ENCODE results near the gene CAMK4.

Gene CAMK4

DNA sequence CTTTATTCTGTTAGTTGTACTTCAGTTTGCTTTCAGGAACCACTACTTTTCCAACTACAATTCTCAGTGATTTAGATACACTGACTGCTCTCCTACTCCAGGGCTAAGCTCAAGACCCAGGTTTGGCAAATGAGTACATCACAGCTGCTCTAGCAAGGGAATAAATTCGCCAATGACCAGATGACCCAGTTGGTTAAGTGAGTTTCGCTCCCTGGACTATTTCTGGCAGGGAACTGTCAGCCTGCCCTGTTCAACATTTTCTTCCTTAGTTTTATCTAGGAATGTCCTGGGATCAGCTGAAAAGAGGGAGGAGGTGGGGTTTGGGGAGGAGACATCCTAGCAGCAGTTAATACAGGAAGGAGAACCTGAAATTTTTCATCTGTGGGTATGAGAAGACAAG, 294.6 kb downstream of the CAMK4 start:
- DNase-seq (ENCODE audit: extremely low read depth in 1 of 2, low read depth in 1 of 2): no peak

GRCh38 chr5:111520908-111521307, 296.7 kb downstream of the CAMK4 start:
- no peak for DNase-seq (ENCODE audit: extremely low read depth in 1 of 2, low read depth in 1 of 2)

- no peak for DNase-seq (ENCODE audit: extremely low read depth in 1 of 2, low read depth in 1 of 2)
Observed at GRCh38 chr5:111528056-111528455, 303.9 kb downstream of the CAMK4 start.

GRCh38 chr5:111530298-111530740, 306.1 kb downstream of the CAMK4 start:
- DNase-seq (ENCODE audit: extremely low read depth in 1 of 2, low read depth in 1 of 2): peak; percentile 57 to 85

DNA sequence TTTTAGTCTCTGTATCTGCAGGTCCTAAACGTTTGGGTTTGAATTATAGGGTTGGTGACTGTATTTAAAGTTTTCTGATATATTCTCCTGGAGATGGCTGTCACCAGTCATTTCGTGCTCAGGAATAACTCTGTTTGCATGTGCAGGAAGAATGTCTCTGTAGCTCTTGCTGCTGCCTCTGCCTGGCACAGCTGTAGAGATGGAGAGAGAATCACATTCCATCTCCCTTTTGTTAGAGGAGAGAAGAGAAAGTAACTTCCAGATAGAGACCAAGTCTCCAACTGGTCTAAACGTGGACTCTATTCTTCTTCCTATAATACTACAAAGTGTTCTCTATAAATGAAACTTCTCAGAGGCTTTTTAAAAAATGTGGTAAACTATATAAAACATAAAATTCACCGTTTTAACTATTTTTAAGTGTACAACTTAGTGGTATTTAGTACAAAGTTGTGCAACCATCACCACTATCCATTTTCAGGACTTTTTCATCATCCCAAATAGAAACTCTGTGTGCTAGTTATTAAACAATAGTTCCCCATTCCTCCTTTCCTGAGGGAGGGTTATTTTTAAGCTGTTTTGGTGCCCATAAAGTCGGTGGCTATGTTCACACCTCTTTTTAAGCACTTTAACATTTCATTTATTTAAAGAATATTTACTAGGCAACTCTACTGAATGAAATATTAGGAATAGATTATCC, 308.9 kb downstream of the CAMK4 start:
- DNase-seq (ENCODE audit: extremely low read depth in 1 of 2, low read depth in 1 of 2): no peak

DNA sequence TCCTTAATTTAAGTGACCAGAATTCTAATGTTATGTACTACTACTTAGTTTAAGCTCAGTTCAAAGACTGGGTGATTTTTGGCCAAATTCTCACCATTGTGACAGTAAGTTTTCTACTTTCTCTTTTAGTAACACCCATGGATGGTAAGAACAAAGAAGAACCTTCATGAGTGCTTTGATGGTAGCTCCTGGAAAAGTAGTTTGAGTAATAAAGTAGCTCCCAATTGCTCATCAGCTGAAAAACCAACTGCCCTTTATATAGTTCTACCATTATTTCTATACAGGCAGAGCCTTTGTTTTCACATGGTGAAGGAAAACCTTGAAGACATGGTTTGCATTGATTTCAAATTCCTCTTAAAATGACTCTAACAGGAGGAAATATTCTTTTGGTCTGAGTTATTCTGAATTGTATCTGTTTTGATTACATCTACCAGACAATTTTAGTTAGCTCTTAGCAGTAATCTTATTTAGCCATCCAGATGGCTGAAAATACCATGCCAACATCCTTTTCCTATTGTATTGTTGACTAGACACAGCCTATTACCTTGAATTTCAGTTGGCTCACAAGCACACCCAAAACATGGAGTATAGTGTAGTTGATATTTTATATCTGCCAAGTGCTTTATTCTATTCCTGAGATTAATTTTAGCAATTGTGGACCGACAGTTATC, 311.8 kb downstream of the CAMK4 start:
- no peak for DNase-seq (ENCODE audit: extremely low read depth in 1 of 2, low read depth in 1 of 2)

DNA sequence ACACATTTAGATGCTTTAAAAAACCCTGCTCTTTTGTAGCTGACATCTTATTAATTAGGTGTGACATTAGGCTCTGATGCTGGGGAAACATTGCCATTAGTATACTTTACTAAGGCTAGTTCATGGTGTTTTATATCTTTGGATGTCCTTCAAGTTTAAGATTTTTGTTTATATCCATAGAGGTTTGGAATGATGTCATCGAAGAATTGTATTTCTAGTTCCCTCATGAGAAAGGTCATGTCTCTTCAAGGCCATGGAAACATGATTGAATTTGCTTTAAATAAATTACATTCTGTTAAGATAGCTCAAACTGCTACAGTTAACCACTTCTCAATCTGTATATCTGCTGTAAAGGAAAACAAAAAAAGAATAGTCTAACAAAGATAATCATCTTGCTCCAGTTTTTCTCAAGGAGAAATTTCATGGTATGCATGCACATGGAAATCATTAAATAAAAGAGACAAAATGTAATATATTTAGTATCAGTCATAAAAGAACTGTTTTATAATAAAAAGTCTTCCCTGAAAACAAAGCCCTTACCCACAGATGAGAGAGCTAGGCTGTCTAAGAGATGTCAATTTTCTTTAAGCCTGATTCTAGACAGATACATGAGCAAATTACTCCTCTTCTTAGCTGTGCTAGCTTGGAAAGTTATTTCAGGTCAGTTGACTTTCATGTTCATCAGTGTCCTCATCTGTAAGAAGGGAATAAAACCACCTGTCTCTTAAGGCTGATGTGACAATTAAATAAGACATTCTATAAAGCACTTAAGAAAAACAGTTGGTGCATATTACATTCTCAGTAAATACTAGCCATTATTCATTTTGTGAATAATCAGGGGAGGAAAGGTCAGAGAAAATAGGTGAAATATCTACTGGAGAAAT, 313.2 kb downstream of the CAMK4 start:
- DNase-seq (ENCODE audit: extremely low read depth in 1 of 2, low read depth in 1 of 2): no peak

Measured in activated CD8-positive, alpha-beta memory T cell treated with anti-CD3 and anti-CD28 coated beads for 1 hour (primary cell).